ENCODE results near the gene FOXK1.

- TF ChIP-seq CTCF (IDR thresholded peaks at IDR 0.05) (no peak), POLR2A (IDR thresholded peaks at IDR 0.05) (no peak)
Observed at GRCh38 chr7:4734587-4735345, 52.7 kb downstream of the FOXK1 start.

All from prostate gland (tissue), 2 donors.